GM12892 (cell line): ENCODE measurements around the gene SEC16B.

Experiments used
- POLR2A ChIP-seq: IDR thresholded peaks from 2 replicates; pipeline ENCODE4 v1.6.1; 2011; ENCODE audit warnings: low read depth, low read length, control low read depth
- POLR2AphosphoS5 ChIP-seq: IDR thresholded peaks from 2 replicates; pipeline ENCODE4 v1.6.1; 2011; ENCODE audit warnings: low read depth, low read length, control low read depth
- TAF1 ChIP-seq: IDR thresholded peaks from 2 replicates; pipeline ENCODE4 v1.6.1; 2011; ENCODE audit warnings: low read depth, mild to moderate bottlenecking, control low read depth, low read length, borderline replicate concordance

DNA sequence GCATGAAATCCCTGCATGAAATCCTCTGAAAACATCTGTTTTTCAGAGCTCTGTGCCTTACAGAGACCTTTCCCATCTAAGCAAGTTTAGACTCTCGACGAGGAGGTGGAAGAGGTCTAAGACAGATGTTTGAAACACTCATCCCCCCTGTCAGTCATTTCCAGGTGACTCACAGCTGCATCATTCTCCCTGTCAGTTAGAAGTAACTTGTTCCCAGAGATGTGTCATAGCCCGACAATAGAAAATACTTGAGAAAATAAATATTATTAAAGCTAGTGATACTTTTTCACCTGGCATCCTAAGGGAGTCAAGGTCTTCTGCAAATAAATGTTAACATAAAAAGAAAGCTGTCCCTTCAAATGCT lies 41.6 kb upstream of the SEC16B start:
- no peak for TF ChIP-seq TAF1
- no peak for TF ChIP-seq POLR2A
- TF ChIP-seq POLR2AphosphoS5: no peak
